Camera-type eye (tissue), 1 donor: Measurements from ENCODE around the gene ZNF232. TPM values are rescaled to one million over a fixed set of nuclear protein-coding genes. Genes with fewer than 3 reads are reported as not detected.

Experiments used
- total RNA-seq: library from RNA; depleted of rRNA; stranded (reverse); fragments of >200 nt; gene quantifications from one replicate; pipeline ENCODE4 v1.2.3, GENCODE V29; 2014

Gene ZNF232
- 11.9 TPM for total RNA-seq

GRCh38 chr17:5111402-5112204 lies at the start of gene ZNF232:
TSS of gene ZNF232 (minus strand) at chr17:5111878. CDS start at chr17:5111822, 56 bp downstream.

GRCh38 chr17:5115673-5116651 lies 4.3 kb upstream of the ZNF232 start, which contains the start of gene USP6:
TSS of gene USP6 (plus strand) at chr17:5116032. CDS start at chr17:5130368, 14,336 bp downstream.

GRCh38 chr17:5078106-5079028 lies 33.3 kb downstream of the ZNF232 start, which contains the start of gene ZFP3:
TSS of gene ZFP3 (plus strand) at chr17:5078467. CDS start at chr17:5091505, 13,038 bp downstream.

Other genes with a start within 250 kb of the ZNF232 start
- gene C17orf107, start 212.3 kb downstream of the ZNF232 start, total RNA-seq = 9.5 TPM
- gene CHRNE, start 208.8 kb downstream of the ZNF232 start, total RNA-seq = 0.44 TPM
- 0.22 TPM for gene GP1BA, start 179.6 kb downstream of the ZNF232 start, total RNA-seq
- gene SLC25A11, start 171.8 kb downstream of the ZNF232 start, total RNA-seq = 51.3 TPM
- gene RNF167, start 171.6 kb downstream of the ZNF232 start, total RNA-seq = 35.5 TPM
- gene PFN1, start 163.3 kb downstream of the ZNF232 start, total RNA-seq = 177 TPM
- 174 TPM for gene ENO3, start 160.8 kb downstream of the ZNF232 start, total RNA-seq
- gene SPAG7, start 144.1 kb downstream of the ZNF232 start, total RNA-seq = 42.4 TPM
- gene CAMTA2, start 124.2 kb downstream of the ZNF232 start, total RNA-seq = 13.4 TPM
- 1.3 TPM for gene INCA1, start 114.4 kb downstream of the ZNF232 start, total RNA-seq
- gene KIF1C, start 113.9 kb downstream of the ZNF232 start, total RNA-seq = 32.3 TPM
- not detected for gene SLC52A1, start 76.5 kb downstream of the ZNF232 start, total RNA-seq
- gene ZFP3, start 33.4 kb downstream of the ZNF232 start, total RNA-seq = 11.7 TPM
- 0.82 TPM for gene USP6, start 4.2 kb upstream of the ZNF232 start, total RNA-seq
- 50.6 TPM for gene ZNF594, start 80.0 kb upstream of the ZNF232 start, total RNA-seq
- 0.77 TPM for gene SCIMP, start 123.0 kb upstream of the ZNF232 start, total RNA-seq
- gene RABEP1, start 170.4 kb upstream of the ZNF232 start, total RNA-seq = 89.4 TPM